T1000 (cell line): ENCODE results near the gene SORBS1.

Experiments used
- DNase-seq: peaks from one replicate; lab custom pipeline; 2025; ENCODE audit warnings: mixed read lengths; lab: John Stamatoyannopoulos, UW

The SORBS1 gene

DNA sequence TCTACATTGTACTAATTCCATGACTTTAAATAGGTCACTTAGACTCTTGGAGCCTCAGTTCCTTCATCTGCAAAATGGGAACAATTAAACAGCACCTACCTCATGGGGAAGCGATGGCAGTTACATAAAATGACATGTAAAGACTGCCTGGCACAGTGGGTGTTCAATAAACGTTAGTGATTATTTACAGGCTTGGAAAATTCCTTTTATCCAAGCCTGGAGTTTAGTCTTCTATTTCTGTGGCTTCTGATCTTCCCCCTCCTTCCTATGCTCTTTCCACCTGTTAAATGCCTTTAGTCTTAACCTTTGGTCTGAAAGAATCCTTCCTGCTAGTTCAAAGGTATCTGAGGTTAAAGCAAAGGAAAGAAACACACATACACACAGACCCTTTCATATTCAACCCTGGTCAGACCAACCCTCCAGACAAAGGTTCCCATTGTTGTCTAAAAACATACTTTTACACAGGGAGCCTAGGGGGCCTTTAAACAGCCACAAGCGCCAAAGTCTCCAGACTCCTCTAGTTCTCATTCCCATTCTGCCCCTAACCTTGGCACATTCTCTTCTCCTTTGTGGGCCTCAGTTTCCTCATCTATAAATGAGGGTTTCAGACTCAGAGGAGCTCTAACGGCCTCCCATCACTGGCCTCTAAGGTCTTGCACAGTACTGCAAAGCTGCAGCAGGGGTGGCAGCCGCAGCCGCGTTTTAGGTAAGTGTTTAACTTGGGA lies 21.4 kb downstream of the SORBS1 start:
- no peak for DNase-seq

DNA sequence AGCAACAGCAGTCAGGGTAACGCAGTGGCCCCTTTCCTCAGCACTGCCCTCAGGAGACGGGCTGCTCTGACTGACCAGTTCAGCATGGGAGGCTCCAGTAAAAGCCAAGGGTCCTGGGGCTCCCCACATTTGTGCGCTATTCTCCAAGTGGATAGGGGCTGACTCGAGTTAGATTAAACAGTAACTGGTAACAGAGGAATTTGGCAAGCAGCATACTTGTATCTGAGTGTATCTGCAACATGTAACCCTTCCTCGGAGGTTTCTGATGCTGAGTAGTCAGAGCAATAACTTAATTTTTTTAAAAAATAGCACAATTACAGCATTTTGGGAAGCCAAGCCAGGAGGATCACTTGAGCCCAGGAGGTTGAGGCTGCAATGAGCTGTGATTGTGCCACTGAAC lies 22.8 kb downstream of the SORBS1 start:
- no peak for DNase-seq

DNA sequence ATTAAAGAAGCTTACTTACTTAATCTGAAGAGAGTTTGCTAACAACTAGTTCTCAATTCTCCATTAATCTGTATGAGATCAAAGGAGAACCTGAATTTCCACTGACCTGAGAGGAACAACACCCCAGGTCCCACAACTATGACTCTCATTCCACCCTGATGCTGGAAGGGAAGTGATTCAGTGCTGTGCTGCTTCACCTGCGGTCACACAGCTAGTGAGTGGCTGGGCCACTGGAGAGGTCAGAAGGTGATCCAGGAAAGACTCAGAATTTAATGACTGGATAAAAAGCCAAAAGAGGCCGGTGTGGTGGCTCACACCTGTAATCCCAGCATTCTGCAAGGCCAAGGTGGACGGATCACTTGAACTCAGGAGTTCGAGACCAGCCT lies 23.6 kb downstream of the SORBS1 start:
- DNase-seq, result no peak

DNA sequence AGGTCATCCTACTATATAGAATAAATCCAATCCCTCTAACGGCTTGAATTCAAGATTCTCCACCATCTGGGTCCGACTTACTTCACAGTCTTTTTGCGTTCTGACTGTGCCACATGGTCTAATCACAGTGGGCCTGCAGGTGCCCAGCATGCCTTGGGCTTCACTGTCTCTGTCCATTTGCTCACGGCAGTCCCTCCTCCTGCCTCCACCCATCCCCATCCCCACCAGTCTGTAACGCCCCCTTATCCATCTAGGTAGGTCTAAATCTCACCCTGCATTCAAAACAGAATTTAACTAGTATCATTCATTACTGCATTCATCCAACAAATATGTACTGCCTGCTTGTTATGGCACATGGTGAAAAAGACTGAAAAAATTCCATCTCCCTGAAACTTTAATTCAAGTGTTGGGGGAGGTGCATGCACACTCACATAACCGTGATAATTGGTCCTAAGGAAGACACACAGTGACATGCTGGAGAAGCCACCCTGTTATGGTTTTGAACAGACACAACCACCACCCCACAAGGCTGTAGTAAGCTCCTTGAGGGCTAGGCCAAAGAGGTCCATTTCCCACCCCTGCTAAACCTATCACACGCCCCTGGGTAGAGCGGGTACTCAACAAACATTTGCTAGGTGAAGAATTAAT lies 24.2 kb downstream of the SORBS1 start:
- DNase-seq, result no peak

DNA sequence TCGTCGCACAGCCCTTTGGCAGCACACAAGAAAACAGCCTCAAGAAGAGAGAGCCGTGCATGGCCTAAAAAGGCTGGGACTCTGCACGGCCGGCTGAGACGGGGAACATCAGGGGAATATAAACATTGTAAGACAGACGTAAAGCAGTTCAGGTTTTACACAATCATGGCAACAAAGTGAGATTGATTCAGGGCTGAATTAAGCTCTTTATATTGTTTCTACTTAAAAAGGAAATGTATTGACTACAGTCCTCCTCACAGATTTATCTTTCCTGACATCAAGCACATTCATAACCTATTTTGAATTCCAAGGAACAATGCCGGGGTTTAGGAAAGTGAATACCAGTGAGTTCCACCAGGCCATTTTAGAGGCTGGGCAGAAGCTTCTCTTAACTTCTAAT lies 25.2 kb downstream of the SORBS1 start:
- DNase-seq, result no peak

DNA sequence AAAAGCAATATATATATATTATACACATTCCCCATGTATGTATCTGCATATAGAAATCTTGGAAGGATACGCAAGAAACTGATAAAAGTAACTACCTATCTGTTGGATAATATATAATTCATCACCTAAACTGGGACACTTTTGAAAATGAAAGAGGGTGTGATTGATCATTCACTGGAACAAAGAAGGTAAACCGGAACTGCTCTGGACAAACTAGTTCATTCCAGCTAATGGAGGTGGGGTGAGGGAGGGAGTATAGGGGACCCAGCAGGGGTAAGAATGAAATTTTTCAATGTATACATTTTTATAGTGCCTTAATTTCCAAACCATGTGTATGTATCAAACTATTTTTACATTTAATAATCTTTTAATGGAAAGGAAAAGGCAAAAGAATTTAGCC lies 25.6 kb downstream of the SORBS1 start:
- DNase-seq, result no peak

DNA sequence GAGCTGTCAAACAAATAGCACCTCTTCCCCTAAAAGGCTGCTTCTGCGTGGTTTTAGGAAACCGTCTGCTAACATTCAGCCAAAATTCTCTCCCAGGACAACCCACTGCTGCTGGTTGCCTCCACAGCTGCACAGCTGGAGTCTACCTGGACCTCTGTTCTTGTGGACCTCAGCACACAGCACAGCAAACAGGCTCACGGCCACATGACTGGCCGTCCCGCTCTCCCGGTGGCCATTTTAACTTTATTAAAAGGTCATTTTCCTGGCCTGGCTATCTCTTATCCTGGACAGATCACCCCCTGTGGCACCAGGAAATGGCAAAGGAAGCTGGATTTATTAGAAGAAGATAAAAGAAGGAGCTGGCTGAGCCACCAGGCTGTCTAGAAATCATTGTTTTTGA lies 27.6 kb downstream of the SORBS1 start:
- no peak for DNase-seq

DNA sequence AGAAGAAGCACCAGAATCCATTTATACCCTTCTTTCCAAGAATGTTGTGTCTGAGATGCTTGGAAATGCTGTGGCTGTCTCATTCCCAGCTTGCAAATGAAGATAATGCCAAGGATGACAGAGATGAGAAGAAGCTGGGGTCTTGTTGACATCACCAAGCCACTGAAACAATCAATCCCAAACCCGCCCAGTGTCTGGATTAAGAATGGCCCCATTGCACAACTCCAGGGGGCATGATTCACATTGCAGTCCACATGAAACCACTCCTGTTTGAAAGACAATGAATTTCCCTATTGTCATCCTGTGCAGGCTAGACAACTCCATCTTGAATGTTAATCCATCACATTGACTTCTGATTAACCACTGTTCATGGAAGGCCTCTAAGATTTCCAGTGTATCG lies 28.6 kb downstream of the SORBS1 start:
- no peak for DNase-seq

DNA sequence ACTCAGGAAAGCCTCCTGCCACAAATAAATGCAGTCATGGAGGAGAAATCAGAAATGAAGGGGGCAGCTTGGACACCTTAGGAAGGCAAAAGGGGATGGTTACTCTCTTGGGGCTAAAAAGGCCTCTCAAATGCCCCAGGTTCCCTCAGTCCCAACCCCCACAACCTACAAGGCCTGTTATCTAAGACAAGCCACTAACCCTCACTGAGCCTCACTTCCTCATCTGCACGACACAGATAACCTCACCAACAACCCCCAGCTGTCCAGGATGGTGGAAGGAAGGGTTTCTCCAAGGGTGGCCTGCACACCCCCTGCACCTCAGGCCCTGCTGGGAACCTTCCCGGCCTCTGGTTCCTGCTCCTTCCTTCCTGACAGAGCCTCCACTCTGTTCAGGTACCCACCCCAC lies 29.2 kb downstream of the SORBS1 start:
- no peak for DNase-seq

DNA sequence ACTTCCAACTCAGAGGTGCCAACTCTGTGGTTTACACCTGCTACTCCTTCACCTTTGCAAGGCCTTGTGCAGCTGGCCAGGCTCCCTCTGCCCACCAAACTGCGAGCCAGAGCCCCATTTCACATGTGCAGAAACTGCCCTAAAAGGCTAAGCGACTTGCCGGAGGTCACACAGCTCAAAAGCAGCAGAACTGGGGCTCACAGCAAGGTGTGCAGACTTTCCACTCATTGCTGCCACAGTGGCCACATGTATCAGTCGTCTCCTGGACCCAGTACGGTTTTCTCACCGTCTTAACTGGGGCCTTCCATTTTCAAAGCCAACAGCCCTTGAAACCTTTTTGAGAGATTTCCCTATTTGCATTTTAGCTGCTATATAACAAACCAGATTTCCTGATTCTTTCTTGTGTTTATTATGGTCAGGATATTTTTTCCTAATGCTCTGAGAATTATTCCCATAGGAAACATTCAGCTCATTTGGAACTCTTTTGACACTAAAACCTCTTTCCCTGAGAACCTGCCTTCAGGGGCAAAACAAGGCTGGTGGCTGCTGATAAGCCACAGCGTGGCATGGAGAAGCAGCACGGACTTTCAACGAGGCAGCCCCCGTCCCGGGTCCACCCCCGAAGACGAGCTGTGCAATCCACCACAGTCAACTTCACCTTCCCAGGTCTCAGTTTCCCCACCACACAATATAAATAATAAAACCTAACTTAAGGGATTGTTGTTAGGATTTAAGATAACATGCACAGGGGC lies 29.9 kb downstream of the SORBS1 start:
- no peak for DNase-seq

DNA sequence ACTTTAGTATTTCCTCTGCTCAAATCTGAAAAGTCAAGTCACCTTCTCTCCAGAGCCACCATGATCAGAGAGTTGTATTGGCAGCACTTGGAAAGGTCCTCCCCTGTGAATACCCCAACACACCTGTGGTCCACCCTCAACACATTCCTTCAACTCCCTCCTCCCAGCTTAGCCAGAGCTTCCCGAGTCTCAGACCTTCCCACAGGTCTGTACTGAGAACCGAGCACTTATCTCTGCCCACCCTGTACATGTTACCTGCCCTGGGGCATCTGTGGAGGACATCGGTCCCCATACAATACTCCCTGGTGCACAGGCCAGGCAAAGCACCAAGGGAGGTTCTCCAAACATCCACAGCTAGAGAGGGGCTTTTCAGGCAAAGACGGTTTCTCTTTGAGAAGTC lies 30.6 kb downstream of the SORBS1 start:
- no peak for DNase-seq

DNA sequence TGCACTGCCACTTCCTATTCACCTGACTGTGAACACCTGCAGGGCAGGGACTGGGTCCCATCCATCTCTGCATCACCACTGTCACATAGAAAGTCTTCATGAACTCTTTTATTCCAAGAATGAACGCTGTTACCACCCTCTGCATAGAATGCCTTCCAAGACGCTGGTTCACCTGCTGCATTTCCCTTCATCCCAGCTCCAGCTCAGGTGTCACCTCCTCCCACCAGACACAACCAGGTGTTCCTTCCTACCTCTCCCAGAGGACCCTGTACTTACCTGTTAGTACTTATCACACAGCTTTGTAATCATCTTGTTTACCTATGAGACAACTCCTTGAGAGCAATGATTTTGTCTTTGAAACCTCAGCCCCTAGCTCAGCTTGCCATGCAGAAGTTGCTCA lies 31.1 kb downstream of the SORBS1 start:
- DNase-seq, result no peak

DNA sequence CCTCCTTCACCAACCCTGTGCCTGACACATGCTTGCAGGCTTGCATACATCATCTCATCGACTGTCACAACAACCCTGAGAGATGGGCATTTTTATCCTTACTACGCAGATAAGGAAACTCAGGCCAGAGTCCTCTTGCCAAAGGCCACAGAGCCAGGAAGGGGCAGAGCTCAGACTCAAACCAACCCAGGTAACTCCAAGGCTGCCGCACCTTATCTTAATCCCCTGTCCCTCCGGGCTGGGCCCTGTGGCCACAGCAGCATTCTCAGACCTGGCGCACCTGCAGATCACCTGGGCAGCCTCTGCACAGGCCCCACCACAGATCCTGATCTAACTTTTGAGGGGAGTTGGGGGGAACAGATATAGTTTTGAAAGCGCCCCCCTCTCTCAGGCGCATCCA lies 35.1 kb downstream of the SORBS1 start:
- no peak for DNase-seq

DNA sequence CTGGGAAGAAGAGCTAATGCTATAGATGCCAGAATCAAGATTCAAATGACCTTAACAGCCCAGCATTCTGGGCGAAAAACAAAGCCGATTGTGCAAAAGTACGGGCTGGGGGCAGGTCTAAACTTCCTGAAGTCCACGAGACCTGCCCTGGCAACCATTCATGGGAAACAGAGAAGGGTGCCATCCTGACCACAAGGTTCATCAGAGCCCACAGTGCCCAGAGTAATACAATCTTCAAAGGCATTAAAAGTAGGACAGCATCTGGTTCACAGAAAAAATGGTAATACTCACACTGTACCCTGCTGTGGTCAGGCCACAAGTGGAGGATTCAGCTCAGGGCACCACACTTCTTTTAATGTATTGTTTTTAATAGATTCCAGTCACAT lies 36.1 kb downstream of the SORBS1 start:
- no peak for DNase-seq

DNA sequence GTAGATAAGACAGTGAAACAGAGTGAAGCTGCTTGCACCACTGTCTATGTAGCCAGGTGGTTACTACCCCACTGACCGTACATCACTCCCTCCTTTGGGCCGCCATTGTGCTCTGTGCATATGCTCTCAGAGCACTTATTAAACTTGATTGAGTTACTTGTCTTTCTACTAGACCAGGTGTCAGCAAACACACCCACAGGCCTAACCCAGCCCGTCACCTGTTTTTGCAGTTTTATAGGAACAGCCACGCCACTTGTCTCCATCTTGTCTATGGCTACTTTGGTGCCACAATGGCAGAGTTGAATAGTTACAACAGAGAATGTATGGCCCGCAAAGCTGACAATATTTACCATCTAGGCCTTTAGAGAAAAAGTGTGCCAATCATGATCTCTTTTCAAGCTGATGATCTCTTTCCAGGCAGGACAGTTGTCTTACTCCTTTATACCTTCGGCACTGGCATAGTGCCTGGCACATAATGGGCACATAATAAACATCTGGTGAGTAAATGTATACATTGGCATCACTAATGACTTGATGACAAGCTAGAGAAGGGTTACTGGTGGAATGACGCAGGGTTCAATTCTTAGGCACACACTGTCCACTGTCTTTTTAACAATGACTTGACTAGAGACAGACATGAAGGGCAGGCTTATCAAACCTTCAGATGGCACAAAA lies 36.7 kb downstream of the SORBS1 start:
- DNase-seq, result no peak

DNA sequence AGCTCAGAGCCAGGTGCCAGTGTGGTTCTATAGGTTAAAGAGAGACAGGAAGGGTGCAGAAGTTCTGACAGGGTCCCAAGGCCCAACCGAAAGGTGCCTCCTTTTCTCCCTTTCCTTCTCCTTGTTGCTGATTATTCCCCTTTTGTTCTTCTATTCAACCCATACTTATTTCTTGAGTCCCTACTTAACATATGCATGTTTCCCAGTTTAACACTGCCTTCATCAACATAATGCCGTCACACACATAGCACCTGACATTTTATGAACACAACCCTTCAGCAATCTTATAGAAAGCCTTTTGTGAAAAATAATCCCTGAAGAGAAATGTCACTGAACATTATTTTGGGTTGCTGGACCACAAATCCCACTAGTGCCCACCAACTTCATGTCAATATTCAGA lies 39.1 kb downstream of the SORBS1 start:
- DNase-seq, result no peak

DNA sequence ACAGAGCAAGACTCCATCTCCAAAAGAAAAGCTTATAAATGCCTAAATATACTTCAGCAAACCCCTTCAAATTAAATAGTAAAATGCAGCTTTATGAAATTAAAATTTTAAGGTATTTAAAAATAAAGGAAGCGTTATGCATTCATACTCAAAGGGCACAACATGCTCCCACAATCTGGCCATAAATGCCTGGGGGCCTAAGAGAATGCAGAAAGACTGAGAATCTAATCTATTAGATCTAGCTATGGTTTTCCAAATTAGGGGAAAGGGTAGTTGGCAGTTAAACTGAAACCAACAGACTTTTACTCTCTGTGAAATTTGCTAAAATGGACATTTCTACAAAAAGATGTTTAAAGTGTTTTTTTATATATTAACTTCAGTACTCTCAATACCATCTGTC lies 40.6 kb downstream of the SORBS1 start:
- no peak for DNase-seq

DNA sequence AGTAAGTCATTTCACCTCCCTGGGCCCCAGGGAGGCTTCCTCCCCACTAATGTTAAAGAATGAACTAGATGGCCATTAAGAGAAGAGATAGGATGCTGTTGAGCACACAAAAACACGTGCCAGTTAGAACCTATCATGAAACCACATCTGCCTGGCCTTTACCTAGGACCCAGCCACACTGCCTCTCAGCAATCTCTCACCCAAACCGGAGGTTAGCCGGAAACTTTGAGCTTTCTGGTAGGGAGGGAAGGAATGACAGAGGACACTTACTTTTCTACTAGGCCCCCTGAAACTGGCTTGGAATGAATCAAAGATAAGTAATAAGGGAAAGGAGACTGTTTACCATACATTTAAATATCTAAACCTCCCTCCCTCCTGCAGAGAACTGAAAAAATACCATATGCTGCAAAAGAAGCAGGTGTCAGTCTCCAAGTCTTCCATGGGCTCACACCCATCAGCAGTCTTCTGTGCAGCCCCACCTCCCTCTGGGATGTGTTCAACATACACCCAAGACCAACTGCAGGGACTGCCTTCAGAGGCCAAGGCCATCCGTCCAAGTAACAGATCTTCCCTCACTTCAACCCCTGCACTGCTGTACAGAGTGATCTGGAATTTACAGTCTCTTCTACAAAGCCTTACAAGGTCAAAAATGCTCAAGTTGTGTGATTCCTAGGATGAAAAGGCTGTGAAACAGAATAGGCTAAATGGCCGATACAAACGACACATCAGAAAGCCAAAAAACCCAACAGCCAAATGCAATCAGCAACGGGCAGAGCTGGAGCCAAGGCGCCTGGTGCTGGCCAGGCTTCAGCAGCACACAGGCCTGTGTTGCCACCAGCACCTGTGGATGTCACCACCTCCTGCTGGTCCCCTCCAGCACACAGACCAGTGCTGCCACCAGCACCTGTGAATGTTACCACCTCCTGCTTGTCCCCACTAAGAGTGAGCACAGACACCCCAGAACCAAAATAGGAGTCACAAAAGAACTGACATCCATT lies 42.4 kb downstream of the SORBS1 start:
- DNase-seq, result no peak

DNA sequence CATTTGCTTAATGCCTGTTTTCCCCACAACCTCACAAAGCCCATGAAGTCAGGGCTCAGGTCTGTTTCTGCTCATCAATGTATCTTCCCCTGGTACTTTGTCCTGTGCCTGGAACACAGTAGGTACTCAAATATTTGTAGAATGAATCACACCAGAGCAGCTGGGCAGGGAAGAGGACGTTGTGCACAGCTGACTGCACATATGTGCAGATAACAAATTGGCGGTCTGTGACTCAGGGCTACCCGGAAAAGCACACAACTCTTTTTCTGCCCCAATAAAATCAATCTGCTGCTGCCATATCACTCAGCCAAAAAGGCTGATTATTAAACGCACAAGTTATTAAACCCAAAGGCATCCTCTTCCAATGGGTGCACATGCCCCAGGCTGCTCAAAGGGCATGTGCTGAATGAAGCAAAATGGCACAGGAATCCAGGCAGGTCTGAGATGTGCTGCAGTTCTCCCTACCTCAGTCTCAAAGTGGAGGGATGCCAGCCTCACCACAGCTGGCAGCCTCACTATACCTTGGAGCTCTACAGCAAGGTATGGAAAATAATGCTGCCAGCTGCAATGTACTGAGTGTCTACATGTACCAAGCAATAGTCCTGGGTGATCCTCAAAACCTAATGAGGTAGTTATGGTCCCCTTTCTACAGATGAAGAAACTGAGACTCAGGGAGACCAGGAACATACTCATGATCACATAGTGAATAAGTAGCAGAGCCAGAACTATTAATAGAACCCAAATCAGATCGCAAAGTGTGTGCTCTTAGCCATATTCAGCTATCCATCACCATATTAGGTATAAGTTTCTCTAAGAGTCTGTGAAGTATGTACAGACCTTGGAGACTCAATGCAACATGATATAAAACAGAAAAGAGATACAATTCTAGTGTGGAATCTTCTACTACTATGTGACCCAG lies 43.4 kb downstream of the SORBS1 start:
- no peak for DNase-seq

DNA sequence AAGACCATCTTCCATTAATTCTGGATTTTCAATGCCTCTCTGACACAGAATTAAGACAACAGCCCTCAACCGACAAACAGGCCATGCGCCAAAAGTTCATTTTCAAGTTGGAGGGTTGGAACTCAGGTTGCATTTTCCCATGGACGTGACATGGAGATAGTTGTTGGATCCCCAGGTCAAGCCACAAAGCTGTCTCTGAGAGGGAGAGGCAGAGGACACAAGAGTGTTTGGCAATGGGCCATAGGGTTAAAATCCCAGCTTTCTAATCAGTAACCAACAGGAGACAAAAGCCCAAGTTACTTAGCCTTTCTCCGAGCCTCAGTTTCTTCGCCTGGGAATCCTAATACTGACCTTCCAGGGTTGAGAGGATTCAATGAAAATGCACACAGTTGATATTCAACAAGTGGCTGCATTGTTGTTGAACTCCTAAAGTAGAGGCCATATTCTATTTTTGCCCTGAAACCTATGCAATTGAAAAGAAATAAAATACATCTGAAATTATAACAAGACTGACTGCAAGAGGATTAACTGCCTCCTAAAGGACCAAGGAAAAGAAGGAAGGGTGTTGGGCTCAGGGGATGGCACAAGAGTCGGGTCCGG lies 44.3 kb downstream of the SORBS1 start:
- DNase-seq, result no peak
